LoVo (cell line): ENCODE results near the gene SERINC5.
"Not testable (repeated sequence)": the region's sequence is repeated elsewhere in the genome, so short reads cannot be mapped to it uniquely, and the experiment has no call there.

ENCODE experiments used
- DNase-seq: peaks from one replicate; pipeline ENCODE4 v3.0.0-alpha.2; 2016; ENCODE audit warnings: low spot score

Gene SERINC5

GRCh38 chr5:80227979-80228596 is 27.8 kb downstream of the SERINC5 start:
- DNase-seq, result no peak

GRCh38 chr5:80225934-80226326 is 29.9 kb downstream of the SERINC5 start:
- no peak for DNase-seq

DNA sequence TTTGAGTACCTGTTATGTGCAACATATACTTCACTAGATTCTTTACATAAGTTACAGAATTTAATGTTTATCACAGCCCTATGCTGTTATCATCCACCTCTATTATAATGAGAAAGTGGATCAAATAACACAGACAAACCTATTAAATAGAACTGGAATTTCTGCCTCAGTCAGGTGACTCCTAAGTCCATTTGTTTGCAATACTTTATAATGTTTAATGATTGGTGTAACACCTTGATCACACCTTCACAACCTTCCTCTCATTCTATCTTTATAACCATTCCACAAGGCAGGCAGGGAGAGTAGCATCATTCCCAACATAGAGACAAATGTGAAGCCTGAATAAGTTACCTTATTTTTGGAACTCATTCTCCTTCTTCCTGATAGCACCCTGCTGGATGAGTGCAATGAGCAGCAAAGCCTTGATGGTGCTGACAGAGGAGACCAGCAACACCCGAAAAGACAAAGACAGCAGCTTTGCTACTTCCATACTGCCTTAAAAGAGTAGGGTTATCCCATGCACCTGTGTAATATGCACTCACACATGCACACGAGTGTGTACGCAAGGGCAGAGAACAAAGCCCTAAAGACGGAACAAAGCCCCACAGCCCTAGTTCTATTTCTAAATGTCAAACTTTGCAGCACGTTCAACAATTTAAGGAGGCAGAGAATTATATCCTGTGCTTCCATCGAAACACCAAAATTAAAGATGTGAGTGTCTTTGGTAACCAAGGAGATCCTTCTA is 30.5 kb downstream of the SERINC5 start:
- no peak for DNase-seq

- DNase-seq, result no peak
Observed at GRCh38 chr5:80223561-80223960, 32.3 kb downstream of the SERINC5 start.

- no peak for DNase-seq
Observed at GRCh38 chr5:80220245-80220897, 35.5 kb downstream of the SERINC5 start.

GRCh38 chr5:80219391-80219790 is 36.5 kb downstream of the SERINC5 start:
- no peak for DNase-seq

GRCh38 chr5:80217667-80218066 is 38.2 kb downstream of the SERINC5 start:
- no peak for DNase-seq

DNA sequence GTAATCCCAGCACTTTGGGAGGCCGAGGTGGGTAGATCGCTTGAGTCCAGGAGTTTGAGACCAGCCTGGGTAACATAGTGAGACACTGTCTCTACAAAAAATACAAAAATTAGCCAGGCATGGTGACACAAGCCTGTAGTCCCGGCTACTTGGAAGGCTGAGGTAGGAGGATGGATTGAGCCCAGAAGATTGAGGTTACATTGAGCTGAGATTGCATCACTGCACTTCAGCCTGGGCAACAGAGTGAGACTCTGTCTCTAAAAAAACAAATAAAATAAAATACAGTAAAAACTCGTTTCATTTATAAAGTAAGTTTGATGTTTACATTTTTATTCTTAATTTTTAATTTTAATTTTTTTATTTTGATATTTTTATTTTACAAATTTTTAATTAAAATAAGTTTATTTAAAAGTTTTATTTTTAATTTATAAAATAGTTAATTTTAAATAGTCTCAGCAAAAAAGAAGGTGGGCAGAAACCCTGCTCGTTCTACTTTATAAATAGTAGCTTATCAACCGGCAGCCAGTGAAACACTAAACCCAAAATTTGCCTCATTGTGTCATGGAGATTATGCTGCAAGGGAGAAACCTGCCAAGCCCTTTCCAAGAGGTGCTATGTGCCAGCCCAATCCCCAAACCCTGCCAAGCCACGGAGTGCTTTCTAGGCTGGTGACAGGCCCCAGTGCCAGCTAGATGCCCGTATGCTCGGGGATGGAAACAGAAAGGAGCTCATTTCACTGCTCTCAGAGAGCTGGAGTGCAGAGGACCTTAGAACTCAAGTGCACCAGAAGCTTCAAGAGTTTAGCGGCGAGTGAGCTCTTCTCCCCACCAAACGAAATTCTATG is 38.9 kb downstream of the SERINC5 start:
- DNase-seq, result no peak

GRCh38 chr5:80216096-80216495 is 39.8 kb downstream of the SERINC5 start:
- no peak for DNase-seq

GRCh38 chr5:80215523-80215922 is 40.3 kb downstream of the SERINC5 start:
- DNase-seq, result no peak

GRCh38 chr5:80213466-80213865 is 42.4 kb downstream of the SERINC5 start:
- DNase-seq, result no peak

DNA sequence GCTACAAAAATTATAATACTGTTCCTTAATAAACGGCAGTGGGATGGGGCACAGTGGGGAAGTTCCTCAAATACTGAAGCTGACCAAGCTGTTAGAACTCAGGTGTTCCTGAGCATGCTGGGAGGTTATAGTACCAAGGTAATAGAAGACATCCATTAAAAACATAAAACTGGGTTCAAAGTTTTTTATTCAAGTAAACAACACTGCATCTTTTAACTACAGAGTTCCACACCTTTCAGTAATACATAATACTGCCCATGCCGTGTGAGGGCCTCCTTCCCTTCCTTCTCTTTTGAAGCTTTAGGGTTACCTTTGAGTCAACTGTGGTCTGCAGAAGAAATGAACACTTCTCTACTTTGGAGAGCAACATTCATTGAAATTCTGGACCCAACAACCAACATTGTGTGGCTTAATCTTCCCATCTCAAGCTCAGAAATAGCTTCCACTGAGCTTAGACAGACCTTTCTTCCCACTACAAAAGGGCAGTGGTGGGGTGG is 43.6 kb downstream of the SERINC5 start:
- no peak for DNase-seq

- no peak for DNase-seq
Observed at GRCh38 chr5:80211327-80211726, 44.5 kb downstream of the SERINC5 start.

GRCh38 chr5:80210014-80210413 is 45.8 kb downstream of the SERINC5 start:
- DNase-seq, result no peak

GRCh38 chr5:80208381-80208780 is 47.5 kb downstream of the SERINC5 start:
- DNase-seq, result no peak

DNA sequence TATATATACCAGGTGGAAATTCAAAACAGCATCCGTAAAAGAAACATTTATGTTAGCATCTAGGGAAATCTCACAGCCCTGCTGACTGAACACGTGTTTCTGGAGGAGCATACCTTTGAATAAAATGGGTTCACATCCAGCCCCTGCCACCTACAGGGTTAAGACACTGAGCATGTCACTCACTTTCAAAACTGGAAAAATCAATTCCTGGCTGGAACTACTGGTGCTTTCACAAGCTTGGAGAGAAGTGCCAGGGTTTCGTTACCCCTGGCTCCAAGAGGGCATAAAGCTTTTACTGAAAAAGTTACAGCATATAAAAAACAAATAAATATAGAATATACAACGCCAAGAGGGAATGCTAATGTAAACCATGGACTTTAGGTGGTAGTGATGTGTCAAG is 48.0 kb downstream of the SERINC5 start:
- DNase-seq, result no peak

DNA sequence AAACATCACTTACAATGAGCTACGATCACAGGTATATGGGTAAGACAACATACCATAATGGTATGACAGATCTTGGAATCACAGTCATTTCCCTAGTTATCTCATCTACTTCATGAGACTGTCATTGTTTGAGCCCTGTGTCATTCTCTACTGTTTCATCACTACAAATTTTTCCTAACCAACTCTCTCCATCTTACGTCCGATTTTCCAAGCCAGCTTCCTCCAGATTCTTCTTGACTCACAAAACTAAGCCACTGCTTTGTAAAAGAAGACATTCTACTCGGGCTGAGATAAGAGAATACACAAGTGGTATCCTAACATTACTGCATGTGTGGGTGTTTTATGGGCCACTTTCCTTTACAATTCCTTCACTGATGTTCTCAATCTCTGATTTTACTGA is 49.6 kb downstream of the SERINC5 start:
- DNase-seq, result no peak

DNA sequence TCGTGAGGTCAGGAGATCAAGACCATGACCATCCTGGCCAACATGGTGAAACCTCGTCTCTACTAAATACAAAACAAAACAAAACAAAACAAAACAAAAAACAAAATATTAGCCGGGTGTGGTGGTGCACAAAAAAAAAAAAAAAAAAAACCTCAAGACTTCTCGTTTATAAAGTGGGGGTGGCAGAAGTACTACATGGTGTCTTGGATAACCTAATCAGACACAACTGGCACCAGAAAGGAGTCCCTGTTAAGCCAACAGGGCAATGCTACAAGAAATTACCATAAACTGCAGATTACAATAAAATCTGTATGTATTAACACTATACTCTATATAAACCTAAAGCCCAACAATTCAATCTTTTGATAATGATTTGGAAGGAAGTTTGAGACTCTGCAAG is 50.0 kb downstream of the SERINC5 start:
- no peak for DNase-seq

- no peak for DNase-seq
Observed at GRCh38 chr5:80204808-80205614, 50.8 kb downstream of the SERINC5 start.

GRCh38 chr5:80201763-80202162 is 54.1 kb downstream of the SERINC5 start:
- DNase-seq, result not testable (repeated sequence)

- no peak for DNase-seq
Observed at GRCh38 chr5:80198920-80199319, 56.9 kb downstream of the SERINC5 start.
